Immature natural killer cell (primary cell): ENCODE data around the gene CARMIL3. TPM values are rescaled to one million over a fixed set of nuclear protein-coding genes. Genes with fewer than 3 reads are reported as not detected.

Experiments used
- DNase-seq, 3 donors: peaks; one replicate each; pipeline ENCODE4 v3.0.0; 2022; ENCODE audit warnings: mixed read lengths in 1 of 3
- H3K27ac Mint-ChIP-seq, 6 donors: one replicate each; pipeline ENCODE4 v1.8.0; 2020; ENCODE audit warnings: mixed read lengths in 6 of 6, mild to moderate bottlenecking in 5 of 6, inconsistent platforms in 4 of 6, moderate library complexity in 3 of 6
- H3K27me3 Mint-ChIP-seq, 3 donors: one replicate each; pipeline ENCODE4 v1.8.0; 2020 to 2021; ENCODE audit warnings: low read depth in 3 of 3, mild to moderate bottlenecking in 3 of 3, mixed read lengths in 3 of 3, moderate library complexity in 3 of 3, inconsistent platforms in 1 of 3
- H3K36me3 Mint-ChIP-seq, 3 donors: one replicate each; pipeline ENCODE4 v1.8.0; 2020; ENCODE audit warnings: mixed read lengths in 3 of 3, inconsistent platforms in 2 of 3, mild to moderate bottlenecking in 2 of 3
- H3K4me1 Mint-ChIP-seq, 2 donors: one replicate each; pipeline ENCODE4 v1.8.0; 2020; ENCODE audit warnings: inconsistent platforms in 2 of 2, mild to moderate bottlenecking in 2 of 2, mixed read lengths in 2 of 2, moderate library complexity in 1 of 2
- H3K4me3 Mint-ChIP-seq, 5 donors: one replicate each; pipeline ENCODE4 v1.8.0; 2020; ENCODE audit warnings: mild to moderate bottlenecking in 5 of 5, mixed read lengths in 5 of 5, inconsistent platforms in 3 of 5, moderate library complexity in 3 of 5
- H3K9me3 Mint-ChIP-seq, 6 donors: one replicate each; pipeline ENCODE4 v1.8.0; 2020; ENCODE audit warnings: mild to moderate bottlenecking in 6 of 6, mixed read lengths in 6 of 6, inconsistent platforms in 4 of 6, moderate library complexity in 3 of 6
- polyA plus RNA-seq, 3 donors: library from polyadenylated mRNA; unstranded; fragments of 300-500 nt; fragmentation: Illumina TruSeq; gene quantifications; one replicate each; pipeline ENCODE4 v1.2.3, GENCODE V29; 2021

Gene CARMIL3
- polyA plus RNA-seq, 3 donors from 2014 or later = 0.09 to 0.82 (median 0.32) TPM

- Mint-ChIP-seq H3K4me3 (no peak overlapping the region), H3K9me3 (no peaks in the 10 kb centered on the region)
Observed at GRCh38 chr14:24117179-24117578, 65.4 kb downstream of the CARMIL3 start.

More at GRCh38 chr14:24117179-24117578, 65.4 kb downstream of the CARMIL3 start:
- Mint-ChIP-seq H3K27me3 (peaks cover 8 to 16% (median 12%) of the 10 kb centered on the region in 3 donors), H3K36me3 (peaks cover 22 to 42% (median 22%) of the 10 kb centered on the region in 3 donors), H3K4me1 (peaks cover 30 to 37% of the 10 kb centered on the region in 2 donors), H3K27ac (peak overlapping the region in 1 of 6 donors; percentile 32)
- DNase-seq = no peak

Other genes starting within 250 kb of the CARMIL3 start
- 10 to 100 TPM; 26.2 to 33.8 (median 31.0) TPM for gene DHRS4, start 98.2 kb upstream of the CARMIL3 start, polyA plus RNA-seq
- 10 to 100 TPM; 14.7 to 22.1 (median 15.8) TPM for gene DHRS4L2, start 63.1 kb upstream of the CARMIL3 start, polyA plus RNA-seq
- gene CPNE6, start 19.6 kb downstream of the CARMIL3 start, polyA plus RNA-seq = not detected
- gene PCK2, start 42.3 kb downstream of the CARMIL3 start, polyA plus RNA-seq = 10 to 100 TPM in 2 of 3 donors, 1 to 10 TPM in 1; 8.2 to 13.3 (median 12.0) TPM
- gene DCAF11, start 62.8 kb downstream of the CARMIL3 start, polyA plus RNA-seq = 100 to 1,000 TPM in 1 of 3 donors, 10 to 100 TPM in 2; 91.1 to 129 (median 98.2) TPM
- gene NRL, start 62.9 kb downstream of the CARMIL3 start, polyA plus RNA-seq = 1 to 10 TPM; 2.8 to 4.1 (median 3.0) TPM
- under 1 TPM; 0.28 to 0.90 (median 0.85) TPM for gene FITM1, start 78.7 kb downstream of the CARMIL3 start, polyA plus RNA-seq
- gene PSME1, start 84.2 kb downstream of the CARMIL3 start, polyA plus RNA-seq = 1,000 to 10,000 TPM; 1,115 to 1,243 (median 1,240) TPM
- 10 to 100 TPM; 14.2 to 19.0 (median 17.6) TPM for gene EMC9, start 89.6 kb downstream of the CARMIL3 start, polyA plus RNA-seq
- 1,000 to 10,000 TPM in 1 of 3 donors, 100 to 1,000 TPM in 2; 650 to 1,160 (median 776) TPM for gene PSME2, start 94.6 kb downstream of the CARMIL3 start, polyA plus RNA-seq
- gene RNF31, start 95.5 kb downstream of the CARMIL3 start, polyA plus RNA-seq = 10 to 100 TPM; 41.5 to 62.9 (median 59.5) TPM
- gene IRF9, start 109.3 kb downstream of the CARMIL3 start, polyA plus RNA-seq = 100 to 1,000 TPM in 2 of 3 donors, 10 to 100 TPM in 1; 48.8 to 123 (median 102) TPM
- gene REC8, start 120.1 kb downstream of the CARMIL3 start, polyA plus RNA-seq = 10 to 100 TPM in 1 of 3 donors, 1 to 10 TPM in 2; 1.7 to 15.2 (median 3.8) TPM
- 10 to 100 TPM; 10.1 to 21.0 (median 11.3) TPM for gene IPO4, start 136.8 kb downstream of the CARMIL3 start, polyA plus RNA-seq
- 10 to 100 TPM; 31.0 to 60.5 (median 42.4) TPM for gene TM9SF1, start 143.4 kb downstream of the CARMIL3 start, polyA plus RNA-seq
- gene TSSK4, start 153.7 kb downstream of the CARMIL3 start, polyA plus RNA-seq = 1 to 10 TPM in 2 of 3 donors, under 1 TPM in 1; 0.38 to 3.0 (median 3.0) TPM
- 100 to 1,000 TPM; 162 to 203 (median 168) TPM for gene CHMP4A, start 161.5 kb downstream of the CARMIL3 start, polyA plus RNA-seq
- gene MDP1, start 164.1 kb downstream of the CARMIL3 start, polyA plus RNA-seq = 10 to 100 TPM; 29.2 to 45.5 (median 29.5) TPM
- 100 to 1,000 TPM; 347 to 503 (median 373) TPM for gene NEDD8, start 180.4 kb downstream of the CARMIL3 start, polyA plus RNA-seq
- 100 to 1,000 TPM in 1 of 3 donors, 10 to 100 TPM in 2; 89.3 to 134 (median 96.0) TPM for gene GMPR2, start 180.9 kb downstream of the CARMIL3 start, polyA plus RNA-seq
- gene TINF2, start 190.6 kb downstream of the CARMIL3 start, polyA plus RNA-seq = 100 to 1,000 TPM; 248 to 289 (median 249) TPM
- under 1 TPM in 1 of 3 donors, not detected in 2; 0.41 TPM for gene TGM1, start 211.2 kb downstream of the CARMIL3 start, polyA plus RNA-seq
- 10 to 100 TPM; 23.3 to 52.0 (median 38.6) TPM for gene RABGGTA, start 219.6 kb downstream of the CARMIL3 start, polyA plus RNA-seq
- gene DHRS1, start 247.8 kb downstream of the CARMIL3 start, polyA plus RNA-seq = 10 to 100 TPM; 31.4 to 35.9 (median 31.7) TPM
- gene NOP9, start 247.8 kb downstream of the CARMIL3 start, polyA plus RNA-seq = 1 to 10 TPM in 2 of 3 donors, not detected in 1; 1.4 to 2.4 TPM